K562 (cell line): ENCODE measurements around the gene ZG16B. TPM values are rescaled to one million over a fixed set of nuclear protein-coding genes. Genes with fewer than 3 reads are reported as not detected.
A peak's percentile ranks its signal among the peaks of the same experiment; 100 is the strongest.

Experiments
- ATAC-seq: fragments of 200-7000 bp; cut with Tn5 transposase; 3 replicates; pipeline ENCODE4 v1.9.1; 2020; ENCODE audit warnings: moderate library complexity
- BruUV-seq: library from RNA; stranded (reverse); fragments of 400-500 nt; replicated peaks from 2 replicates; lab custom pipeline; 2021; lab: Mats Ljungman, UMichigan
- CTCF ChIA-PET: fragments of 300-600 bp; formaldehyde crosslinking; extraction: SDS; loops from one replicate; lab custom pipeline; 2021; ENCODE audit warnings: low intra/inter-chr PET ratio; lab: Yijun Ruan, JAX
- POLR2A ChIA-PET: fragments of 300-600, 350-650 bp; sonication (Branson Sonifier 250); formaldehyde crosslinking; extraction: SDS; loops from one replicate; lab custom pipeline; 2021; ENCODE audit warnings: antibody characterized with exemption, inconsistent platforms; lab: Yijun Ruan, JAX
- DNase-seq, 4 experiments: peaks; one replicate each; pipeline versions ENCODE4 v3.0.0 to v3.0.0-alpha.2; 2011 to 2018; ENCODE audit warnings: low spot score in 3 of 4, mixed read lengths in 3 of 4; ENCODE audit errors: extremely low read depth in 1 of 4
- FAIRE-seq: peaks from 2 replicates; lab custom pipeline; 2011; peaks lifted over from hg19 to GRCh38; lab: Jason Lieb, UNC
- H2AFZ ChIP-seq: 2 replicates; pipeline ENCODE4 v1.6.0; 2011; ENCODE audit warnings: low read depth, low read length, control low read depth, inconsistent platforms
- H3K27ac ChIP-seq: fragments of 200-600 bp; 3 replicates; pipeline ENCODE4 v1.8.0; 2011; ENCODE audit warnings: low read depth, mild to moderate bottlenecking, control low read depth, inconsistent platforms, low read length, moderate library complexity, mixed read lengths; ENCODE audit errors: extremely low read depth
- H3K27me3 ChIP-seq, 2 experiments: fragments of 300-600 bp in 1 of 2; 2 replicates in 1 of 2; 3 replicates in 1 of 2; pipeline versions ENCODE4 v1.6.0 to v1.8.0; 2011; ENCODE audit warnings: inconsistent platforms in 2 of 2, low read length in 2 of 2, mild to moderate bottlenecking in 1 of 2, mixed read lengths in 1 of 2, moderate library complexity in 1 of 2; ENCODE audit not compliant: control insufficient read depth in 2 of 2, insufficient read depth in 2 of 2
- H3K36me3 ChIP-seq: fragments of 300-600 bp; 3 replicates; pipeline ENCODE4 v1.8.0; 2011; ENCODE audit warnings: mild to moderate bottlenecking, low read length, inconsistent platforms; ENCODE audit not compliant: control insufficient read depth, insufficient read depth
- H3K4me1 ChIP-seq, 2 experiments: fragments of 200-600 bp in 1 of 2; replicated peaks in 1 of 2; 2 replicates in 1 of 2; 3 replicates in 1 of 2; pipeline versions ENCODE4 v1.5.1 to v1.8.0; 2011; ENCODE audit warnings: inconsistent platforms in 2 of 2, low read length in 2 of 2, mild to moderate bottlenecking in 1 of 2, mixed read lengths in 1 of 2, moderate library complexity in 1 of 2; ENCODE audit not compliant: control insufficient read depth in 2 of 2, insufficient read depth in 2 of 2
- H3K4me2 ChIP-seq: 2 replicates; pipeline ENCODE4 v1.6.1; 2011; ENCODE audit warnings: low read length, control low read depth, inconsistent platforms, mixed read lengths; ENCODE audit not compliant: insufficient read depth
- H3K4me3 ChIP-seq: fragments of 200-600 bp; sonication (generic), shearing (Covaris generic); 2 replicates; pipeline ENCODE4 v1.5.1; 2016; ENCODE audit warnings: control low read depth, inconsistent platforms
- H3K79me2 ChIP-seq: fragments of 200-600 bp; 3 replicates; pipeline ENCODE4 v1.8.0; 2011; ENCODE audit warnings: low read length, inconsistent platforms; ENCODE audit not compliant: control insufficient read depth, insufficient read depth
- H3K9ac ChIP-seq, 2 experiments: 2 replicates each; pipeline versions ENCODE4 v1.6.0 to v1.6.1; 2011; ENCODE audit warnings: low read depth in 2 of 2, low read length in 2 of 2, control low read depth in 1 of 2, inconsistent platforms in 1 of 2, mild to moderate bottlenecking in 1 of 2, mixed read lengths in 1 of 2; ENCODE audit not compliant: insufficient read depth in 1 of 2
- H3K9me1 ChIP-seq: one replicate; pipeline ENCODE4 v1.6.0; 2011; ENCODE audit warnings: inconsistent platforms, mild to moderate bottlenecking, low read length, moderate library complexity; ENCODE audit not compliant: control insufficient read depth, insufficient read depth
- H3K9me3 ChIP-seq: replicated peaks from 2 replicates; pipeline ENCODE4 v1.5.1; 2011; ENCODE audit warnings: low read depth, low read length, inconsistent platforms; ENCODE audit not compliant: control insufficient read depth, insufficient read depth
- H4K20me1 ChIP-seq: replicated peaks from 2 replicates; pipeline ENCODE4 v1.6.1; 2011; ENCODE audit warnings: low read length, inconsistent platforms, mixed read lengths; ENCODE audit not compliant: control insufficient read depth, insufficient read depth
- CBX3 ChIP-seq, 2 experiments: IDR thresholded peaks; 1 replicate in 1 of 2; 2 replicates in 1 of 2; pipeline ENCODE4 v1.6.1; 2012; ENCODE audit warnings: inconsistent platforms in 2 of 2, low read length in 2 of 2, borderline replicate concordance in 1 of 2, control low read depth in 1 of 2
- FIP1L1 ChIP-seq: fragments of 200-400 bp; formaldehyde crosslinking; IDR thresholded peaks from 2 replicates; pipeline ENCODE4 v1.6.1; 2018; ENCODE audit warnings: mild to moderate bottlenecking, low read depth, low read length; ENCODE audit not compliant: poor library complexity, severe bottlenecking
- KDM2B ChIP-seq: fragments of 250-450 bp; sonication (Bioruptor Pico); IDR thresholded peaks from 2 replicates; pipeline ENCODE4 v1.8.0; 2021; ENCODE audit warnings: mild to moderate bottlenecking, moderate library complexity
- MEF2A ChIP-seq: IDR thresholded peaks from 2 replicates; pipeline ENCODE4 v1.6.1; 2011; ENCODE audit warnings: low read depth, mild to moderate bottlenecking, low read length, moderate library complexity; ENCODE audit not compliant: control insufficient read depth
- PTRF ChIP-seq: fragments of 450-650 bp; IDR thresholded peaks from 2 replicates; pipeline ENCODE4 v1.6.1; 2016; ENCODE audit warnings: mild to moderate bottlenecking, missing genetic modification characterization, missing compliant biosample characterization
- RAD21 ChIP-seq, 2 experiments: fragments of 250-450 bp in 1 of 2; fragments of 450-650 bp in 1 of 2; sonication (Bioruptor Pico) in 1 of 2; formaldehyde crosslinking in 1 of 2; IDR thresholded peaks in 1 of 2; conservative IDR thresholded peaks in 1 of 2; 2 replicates each; pipeline versions ENCODE4 v1.4.0 to v1.8.0; 2020 to 2022; ENCODE audit warnings: mild to moderate bottlenecking in 2 of 2, moderate library complexity in 1 of 2
- SREBF1 ChIP-seq: fragments of 150-350 bp; IDR thresholded peaks from 2 replicates; pipeline ENCODE4 v1.6.1; 2014; ENCODE audit warnings: antibody characterized with exemption, low read depth, low read length, borderline replicate concordance
- TRIM28 ChIP-seq: fragments of 450-650 bp; IDR thresholded peaks from 2 replicates; pipeline ENCODE4 v1.6.1; 2017
- ZNF239 ChIP-seq: fragments of 250-450 bp; sonication (Bioruptor Pico); IDR thresholded peaks from 2 replicates; pipeline ENCODE4 v1.4.0; 2020; ENCODE audit warnings: mild to moderate bottlenecking
- WGBS: fragments of 100-300 bp; shearing (Covaris generic); methylation state at CpG from one replicate; pipeline ENCODE4 v1.1.6; 2016; ENCODE audit warnings: low coverage, mixed read lengths; ENCODE audit not compliant: insufficient coverage; ENCODE audit errors: missing lambda C conversion rate; 5-methylcytosine and 5-hydroxymethylcytosine counted together
- in situ Hi-C: fragments of 300-500 bp; cut with MboI; formaldehyde crosslinking; loops from 4 replicates; pipeline ENCODE4 v1.15.0; 2018; ENCODE audit warnings: inconsistent platforms, mixed read lengths
- intact Hi-C: fragments of 100-400 bp; cut with micrococcal nuclease; formaldehyde crosslinking; loops from 2 replicates; pipeline ENCODE4 v1.14.2; 2022
- polyA plus RNA-seq, 8 experiments: library from polyadenylated mRNA; depleted of rRNA in 4 of 8; stranded (reverse) in 5 of 8; unstranded in 3 of 8; fragments of >200 nt; fragmentation: Nextera tagmentation in 2 of 8; fragmentation: Illumina TruSeq in 1 of 8; extraction: Ambion mirVana in 2 of 8; extraction: Trizol in 1 of 8; gene quantifications; 2 replicates each; pipeline versions ENCODE4 v1.2.1 to v1.2.3, GENCODE V29; 2011 to 2014; ENCODE audit warnings: inconsistent platforms in 1 of 8, missing spikeins in 1 of 8
- total RNA-seq, 7 experiments: library from RNA; depleted of rRNA in 6 of 7; stranded (reverse); fragments of >200 nt in 6 of 7; fragmentation: Illumina TruSeq in 2 of 7; extraction: Trizol in 2 of 7; gene quantifications; 2 replicates each; pipeline versions ENCODE4 v1.2.1 to v1.2.3, GENCODE V29; 2011 to 2021; ENCODE audit warnings: low replicate concordance in 1 of 7
- TF ChIP-seq, protein P1 (sequence below), 3 experiments: IDR thresholded peaks in 2 of 3; conservative IDR thresholded peaks in 1 of 3; 2 replicates each; pipeline ENCODE4 v1.5.1; 2011 to 2012; ENCODE audit warnings: low read length in 3 of 3, mild to moderate bottlenecking in 3 of 3, control low read depth in 2 of 3, improper control_type of control experiment in 1 of 3, inconsistent platforms in 1 of 3, low read depth in 1 of 3, mixed read lengths in 1 of 3, moderate library complexity in 1 of 3; ENCODE audit not compliant: insufficient read depth in 2 of 3
- TF ChIP-seq, protein P2 (sequence below), 2 experiments: fragments of 450-650 bp; formaldehyde crosslinking in 1 of 2; IDR thresholded peaks; 2 replicates each; pipeline versions ENCODE4 v1.4.0 to v1.6.1; 2014 to 2020; ENCODE audit warnings: mild to moderate bottlenecking in 2 of 2, borderline replicate concordance in 1 of 2, low read depth in 1 of 2

The ZG16B gene
- total and polyA plus RNA-seq, 9 of the 15 experiments (the other 6 are each of a cell fraction or from before 2014, with no cell fraction given), result 0.25 to 0.43 (median 0.34) TPM; not detected in 5

DNA sequence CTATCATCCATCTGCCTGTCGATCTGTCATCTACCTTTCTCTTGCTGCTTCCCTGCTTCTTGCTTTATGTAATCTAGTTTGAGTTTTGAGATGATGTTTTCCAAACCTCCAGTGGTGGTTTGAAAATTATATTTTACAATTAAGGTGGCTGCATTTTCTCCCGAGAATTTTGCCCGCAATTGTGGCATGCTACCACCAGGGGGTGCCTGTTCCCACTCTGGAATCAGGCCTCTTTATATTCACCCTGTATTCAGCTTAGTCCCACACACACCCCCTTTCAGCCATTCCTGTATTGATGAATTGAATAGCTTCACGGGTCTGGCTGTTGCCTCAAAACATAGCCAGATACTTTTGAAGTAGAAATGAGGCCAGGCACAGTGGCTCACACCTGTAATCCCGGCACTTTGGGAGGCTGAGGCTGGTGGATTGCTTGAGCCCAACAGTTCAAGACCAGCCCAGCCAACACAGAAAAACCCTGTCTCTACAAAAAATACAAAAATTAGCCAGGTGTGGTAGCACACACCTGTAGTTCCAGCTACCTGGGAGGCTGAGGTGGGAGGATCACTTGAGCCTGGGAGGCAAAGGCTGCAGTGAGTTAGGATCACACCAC, 24.7 kb downstream of the ZG16B start:
- Histone ChIP-seq H4K20me1 (no peaks in the 10 kb centered on the region), H3K4me2 (no peak overlapping the region), H3K79me2 (no peaks in the 10 kb centered on the region), H3K9me1 (no peaks in the 10 kb centered on the region), H3K27me3 (peaks cover 0 to 23% of the 10 kb centered on the region in 2 experiments; a peak in 1 of 5 replicates), H3K4me1 (peaks cover 7 to 62% of the 10 kb centered on the region in 2 experiments; a peak in 3 of 5 replicates), H3K4me3 (no peak overlapping the region), H3K27ac (no peak overlapping the region), H2AFZ (no peak overlapping the region), H3K9ac (no peak overlapping the region), H3K36me3 (no peaks in the 10 kb centered on the region), H3K9me3 (peaks cover 7% of the 10 kb centered on the region)
- ChIA-PET CTCF (interaction anchor here (0.9 kb wide), 1 partner anchor 13 kb away, joined by 4 read pairs; no protein-coding TSS in a partner anchor), POLR2A (interaction anchor here (0.6 kb wide), 1 partner anchor 24 kb away, joined by 3 read pairs; no protein-coding TSS in a partner anchor)
- DNase-seq (peak in 3 of 4 experiments; percentile 30 to 61 (median 57)), FAIRE-seq (no peak), ATAC-seq (no peak)
- TF ChIP-seq KDM2B, result no peak
- TF ChIP-seq FIP1L1, result no peak
- 0 out of 2 replicates have a peak, but pooled peaks have one; percentile 55 for TF ChIP-seq TRIM28
- TF ChIP-seq ZNF239 (CRISPR knock-in tag), result no peak
- no peak for TF ChIP-seq MEF2A
- TF ChIP-seq RAD21 (CRISPR knock-in tag; conservative IDR thresholded peaks at IDR 0.05 in 1 of 2, IDR thresholded peaks at IDR 0.05 in 1 of 2), result peak; percentile 31 to 48
- no peak for TF ChIP-seq SREBF1
- TF ChIP-seq, protein P1, sequence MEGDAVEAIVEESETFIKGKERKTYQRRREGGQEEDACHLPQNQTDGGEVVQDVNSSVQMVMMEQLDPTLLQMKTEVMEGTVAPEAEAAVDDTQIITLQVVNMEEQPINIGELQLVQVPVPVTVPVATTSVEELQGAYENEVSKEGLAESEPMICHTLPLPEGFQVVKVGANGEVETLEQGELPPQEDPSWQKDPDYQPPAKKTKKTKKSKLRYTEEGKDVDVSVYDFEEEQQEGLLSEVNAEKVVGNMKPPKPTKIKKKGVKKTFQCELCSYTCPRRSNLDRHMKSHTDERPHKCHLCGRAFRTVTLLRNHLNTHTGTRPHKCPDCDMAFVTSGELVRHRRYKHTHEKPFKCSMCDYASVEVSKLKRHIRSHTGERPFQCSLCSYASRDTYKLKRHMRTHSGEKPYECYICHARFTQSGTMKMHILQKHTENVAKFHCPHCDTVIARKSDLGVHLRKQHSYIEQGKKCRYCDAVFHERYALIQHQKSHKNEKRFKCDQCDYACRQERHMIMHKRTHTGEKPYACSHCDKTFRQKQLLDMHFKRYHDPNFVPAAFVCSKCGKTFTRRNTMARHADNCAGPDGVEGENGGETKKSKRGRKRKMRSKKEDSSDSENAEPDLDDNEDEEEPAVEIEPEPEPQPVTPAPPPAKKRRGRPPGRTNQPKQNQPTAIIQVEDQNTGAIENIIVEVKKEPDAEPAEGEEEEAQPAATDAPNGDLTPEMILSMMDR (IDR thresholded peaks at IDR 0.05 in 2 of 3, conservative IDR thresholded peaks at IDR 0.05 in 1 of 3; ENCODE audit: insufficient read depth in 2 of 3, low read depth in 1 of 3, low read length in 3 of 3), result peak; percentile 54 to 75 (median 68)
- TF ChIP-seq, protein P2, sequence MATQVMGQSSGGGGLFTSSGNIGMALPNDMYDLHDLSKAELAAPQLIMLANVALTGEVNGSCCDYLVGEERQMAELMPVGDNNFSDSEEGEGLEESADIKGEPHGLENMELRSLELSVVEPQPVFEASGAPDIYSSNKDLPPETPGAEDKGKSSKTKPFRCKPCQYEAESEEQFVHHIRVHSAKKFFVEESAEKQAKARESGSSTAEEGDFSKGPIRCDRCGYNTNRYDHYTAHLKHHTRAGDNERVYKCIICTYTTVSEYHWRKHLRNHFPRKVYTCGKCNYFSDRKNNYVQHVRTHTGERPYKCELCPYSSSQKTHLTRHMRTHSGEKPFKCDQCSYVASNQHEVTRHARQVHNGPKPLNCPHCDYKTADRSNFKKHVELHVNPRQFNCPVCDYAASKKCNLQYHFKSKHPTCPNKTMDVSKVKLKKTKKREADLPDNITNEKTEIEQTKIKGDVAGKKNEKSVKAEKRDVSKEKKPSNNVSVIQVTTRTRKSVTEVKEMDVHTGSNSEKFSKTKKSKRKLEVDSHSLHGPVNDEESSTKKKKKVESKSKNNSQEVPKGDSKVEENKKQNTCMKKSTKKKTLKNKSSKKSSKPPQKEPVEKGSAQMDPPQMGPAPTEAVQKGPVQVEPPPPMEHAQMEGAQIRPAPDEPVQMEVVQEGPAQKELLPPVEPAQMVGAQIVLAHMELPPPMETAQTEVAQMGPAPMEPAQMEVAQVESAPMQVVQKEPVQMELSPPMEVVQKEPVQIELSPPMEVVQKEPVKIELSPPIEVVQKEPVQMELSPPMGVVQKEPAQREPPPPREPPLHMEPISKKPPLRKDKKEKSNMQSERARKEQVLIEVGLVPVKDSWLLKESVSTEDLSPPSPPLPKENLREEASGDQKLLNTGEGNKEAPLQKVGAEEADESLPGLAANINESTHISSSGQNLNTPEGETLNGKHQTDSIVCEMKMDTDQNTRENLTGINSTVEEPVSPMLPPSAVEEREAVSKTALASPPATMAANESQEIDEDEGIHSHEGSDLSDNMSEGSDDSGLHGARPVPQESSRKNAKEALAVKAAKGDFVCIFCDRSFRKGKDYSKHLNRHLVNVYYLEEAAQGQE (IDR thresholded peaks at IDR 0.05; ENCODE audit: borderline replicate concordance), result peak; percentile 33; the same call in 1 of the 2 replicates
- TF ChIP-seq, protein P2 (CRISPR knock-in tag; IDR thresholded peaks at IDR 0.05; ENCODE audit: low read depth), result no peak
- TF ChIP-seq PTRF (tag), result no peak
- TF ChIP-seq CBX3 (IDR thresholded peaks at IDR 0.05; ENCODE audit: borderline replicate concordance in 1 of 2, low read length in 2 of 2), result peak in 1 of 2 experiments; percentile 83; a peak in 2 of 3 replicates
- no TSS peak for BruUV-seq
- intact Hi-C loops (no loop called here), in situ Hi-C loops (no loop called here)
- whole genome bisulfite sequencing, result 6% methylated on average over 5 of the region's 5 CpGs
